Astrocyte of the cerebellum (primary cell): ENCODE measurements around the gene KRT6C.

Source experiments
- DNase-seq: peaks from one replicate; pipeline ENCODE4 v3.0.0-alpha.2; 2011; ENCODE audit warnings: low read depth
- H3K4me3 ChIP-seq: 2 replicates; pipeline ENCODE4 v1.5.1; 2011; ENCODE audit warnings: mild to moderate bottlenecking, low read depth, low read length, moderate library complexity
- in situ Hi-C: cut with HindIII; loops from 2 replicates; pipeline ENCODE4 v1.10.0; 2017; ENCODE audit warnings: low sequenced_read_pairs
- TF ChIP-seq, protein P1 (sequence below): IDR thresholded peaks from 2 replicates; pipeline ENCODE4 v1.5.1; 2012; ENCODE audit warnings: low read length, low read depth, moderate library complexity, mild to moderate bottlenecking; ENCODE audit errors: missing control alignments

Gene KRT6C

GRCh38 chr12:52439420-52439819 is 34.2 kb downstream of the KRT6C start:
- in situ Hi-C loops = no loop called here
- DNase-seq = no peak
- H3K4me3 ChIP-seq = no peak overlapping the region
- TF ChIP-seq, protein P1, sequence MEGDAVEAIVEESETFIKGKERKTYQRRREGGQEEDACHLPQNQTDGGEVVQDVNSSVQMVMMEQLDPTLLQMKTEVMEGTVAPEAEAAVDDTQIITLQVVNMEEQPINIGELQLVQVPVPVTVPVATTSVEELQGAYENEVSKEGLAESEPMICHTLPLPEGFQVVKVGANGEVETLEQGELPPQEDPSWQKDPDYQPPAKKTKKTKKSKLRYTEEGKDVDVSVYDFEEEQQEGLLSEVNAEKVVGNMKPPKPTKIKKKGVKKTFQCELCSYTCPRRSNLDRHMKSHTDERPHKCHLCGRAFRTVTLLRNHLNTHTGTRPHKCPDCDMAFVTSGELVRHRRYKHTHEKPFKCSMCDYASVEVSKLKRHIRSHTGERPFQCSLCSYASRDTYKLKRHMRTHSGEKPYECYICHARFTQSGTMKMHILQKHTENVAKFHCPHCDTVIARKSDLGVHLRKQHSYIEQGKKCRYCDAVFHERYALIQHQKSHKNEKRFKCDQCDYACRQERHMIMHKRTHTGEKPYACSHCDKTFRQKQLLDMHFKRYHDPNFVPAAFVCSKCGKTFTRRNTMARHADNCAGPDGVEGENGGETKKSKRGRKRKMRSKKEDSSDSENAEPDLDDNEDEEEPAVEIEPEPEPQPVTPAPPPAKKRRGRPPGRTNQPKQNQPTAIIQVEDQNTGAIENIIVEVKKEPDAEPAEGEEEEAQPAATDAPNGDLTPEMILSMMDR = no peak

- in situ Hi-C loops = no loop called here
- TF ChIP-seq, protein P1 = no peak
- DNase-seq = no peak
- no peak overlapping the region for H3K4me3 ChIP-seq
Observed at GRCh38 chr12:52438305-52439301, 35.0 kb downstream of the KRT6C start.

GRCh38 chr12:52437508-52437907 is 36.1 kb downstream of the KRT6C start:
- in situ Hi-C loops = no loop called here
- DNase-seq = no peak
- TF ChIP-seq, protein P1 = no peak
- no peak overlapping the region for H3K4me3 ChIP-seq

- no peak overlapping the region for H3K4me3 ChIP-seq
- in situ Hi-C loops = no loop called here
- DNase-seq = no peak
- TF ChIP-seq, protein P1 = no peak
Observed at GRCh38 chr12:52436828-52437474, 36.7 kb downstream of the KRT6C start.

DNA sequence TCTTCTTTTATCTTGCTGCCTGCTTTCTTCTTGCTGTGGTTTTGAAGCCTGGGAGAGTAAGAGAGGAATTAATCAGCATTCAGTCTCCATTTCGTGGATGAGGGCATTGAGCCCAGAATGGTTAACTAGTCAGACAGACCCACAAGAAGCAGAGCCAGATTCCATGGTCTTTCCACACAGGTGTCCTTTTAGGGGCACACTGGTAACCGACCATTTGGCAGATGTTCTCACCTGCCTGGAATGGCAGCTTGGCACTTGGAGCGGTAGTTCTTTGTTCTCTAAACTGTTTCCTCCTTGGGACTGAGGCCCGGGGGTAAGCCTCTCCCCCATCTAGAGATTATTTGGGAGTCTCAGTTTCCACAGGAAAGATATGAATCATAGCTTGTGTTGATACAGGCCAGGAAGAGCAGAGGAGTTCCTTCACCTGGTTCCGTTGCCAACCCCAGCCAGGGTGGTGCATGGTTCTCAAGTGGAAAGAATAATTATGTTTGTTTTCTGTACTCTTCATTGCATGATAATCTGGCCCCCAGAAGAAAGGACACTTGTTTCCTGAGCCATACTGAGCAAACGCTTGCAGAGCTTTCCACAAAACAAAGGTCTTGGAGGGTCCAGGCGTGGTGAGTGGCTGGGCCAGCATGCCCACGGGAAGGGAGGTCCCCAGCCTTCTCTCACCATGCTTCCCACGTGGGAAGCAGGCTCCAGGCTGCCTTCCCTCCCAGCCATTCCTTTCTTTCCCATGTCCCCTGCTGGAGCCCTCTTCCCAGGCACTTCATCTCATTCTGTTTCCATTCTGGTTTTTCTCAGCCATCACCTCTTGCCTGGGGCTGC is 37.4 kb downstream of the KRT6C start:
- in situ Hi-C loops = no loop called here
- H3K4me3 ChIP-seq = no peak overlapping the region
- peak; percentile 75 for DNase-seq
- TF ChIP-seq, protein P1 = no peak

DNA sequence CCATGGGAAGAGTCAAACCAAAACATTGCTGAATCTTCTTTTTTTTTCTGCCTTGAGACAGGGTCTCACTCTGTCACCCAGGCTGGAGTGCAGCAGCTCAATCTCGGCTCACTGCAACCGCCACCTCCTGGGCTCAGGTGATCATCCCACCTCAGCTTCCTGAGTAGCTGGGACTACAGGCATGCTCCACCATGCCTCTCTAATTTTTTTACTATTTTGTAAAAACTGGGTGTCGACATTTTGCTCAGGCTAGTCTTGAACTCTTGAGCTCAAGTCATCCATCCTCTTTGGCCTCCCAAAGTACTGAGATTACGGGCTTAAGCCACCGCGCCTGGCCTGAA is 38.0 kb downstream of the KRT6C start:
- in situ Hi-C loops = no loop called here
- TF ChIP-seq, protein P1 = no peak
- no peak for DNase-seq
- no peak overlapping the region for H3K4me3 ChIP-seq
